ENCODE results near the gene CFAP206. TPM values are rescaled to one million over a fixed set of nuclear protein-coding genes. Genes with fewer than 3 reads are reported as not detected.

Gene CFAP206
- total and polyA plus RNA-seq, 10 of the 15 experiments (the other 5 are each of a cell fraction or from before 2014, with no cell fraction given): 0.04 to 0.24 (median 0.09) TPM; not detected in 6

GRCh38 chr6:87472525-87473418 lies 65.0 kb downstream of the CFAP206 start, which contains the start of gene SLC35A1 (continued):
- TF ChIP-seq, protein P1, sequence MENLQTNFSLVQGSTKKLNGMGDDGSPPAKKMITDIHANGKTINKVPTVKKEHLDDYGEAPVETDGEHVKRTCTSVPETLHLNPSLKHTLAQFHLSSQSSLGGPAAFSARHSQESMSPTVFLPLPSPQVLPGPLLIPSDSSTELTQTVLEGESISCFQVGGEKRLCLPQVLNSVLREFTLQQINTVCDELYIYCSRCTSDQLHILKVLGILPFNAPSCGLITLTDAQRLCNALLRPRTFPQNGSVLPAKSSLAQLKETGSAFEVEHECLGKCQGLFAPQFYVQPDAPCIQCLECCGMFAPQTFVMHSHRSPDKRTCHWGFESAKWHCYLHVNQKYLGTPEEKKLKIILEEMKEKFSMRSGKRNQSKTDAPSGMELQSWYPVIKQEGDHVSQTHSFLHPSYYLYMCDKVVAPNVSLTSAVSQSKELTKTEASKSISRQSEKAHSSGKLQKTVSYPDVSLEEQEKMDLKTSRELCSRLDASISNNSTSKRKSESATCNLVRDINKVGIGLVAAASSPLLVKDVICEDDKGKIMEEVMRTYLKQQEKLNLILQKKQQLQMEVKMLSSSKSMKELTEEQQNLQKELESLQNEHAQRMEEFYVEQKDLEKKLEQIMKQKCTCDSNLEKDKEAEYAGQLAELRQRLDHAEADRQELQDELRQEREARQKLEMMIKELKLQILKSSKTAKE (IDR thresholded peaks at IDR 0.05; ENCODE audit: low read depth, poor library complexity, severe bottlenecking): peak; percentile 20
- TF ChIP-seq MYC (IDR thresholded peaks at IDR 0.05; ENCODE audit: insufficient read depth, insufficient read length, insufficient replicate concordance, low read length, severe bottlenecking): no peak
- TF ChIP-seq POLR2AphosphoS2 (IDR thresholded peaks at IDR 0.05; ENCODE audit: low read depth, low read length): 0 out of 2 replicates have a peak, but pooled peaks have one; percentile 39
- peak in 1 of 2 experiments; percentile 34; a peak in 1 of 4 replicates for TF ChIP-seq BHLHE40 (IDR thresholded peaks at IDR 0.05; ENCODE audit: borderline replicate concordance in 1 of 2, low read depth in 2 of 2, low read length in 1 of 2)
- TF ChIP-seq, protein P2, sequence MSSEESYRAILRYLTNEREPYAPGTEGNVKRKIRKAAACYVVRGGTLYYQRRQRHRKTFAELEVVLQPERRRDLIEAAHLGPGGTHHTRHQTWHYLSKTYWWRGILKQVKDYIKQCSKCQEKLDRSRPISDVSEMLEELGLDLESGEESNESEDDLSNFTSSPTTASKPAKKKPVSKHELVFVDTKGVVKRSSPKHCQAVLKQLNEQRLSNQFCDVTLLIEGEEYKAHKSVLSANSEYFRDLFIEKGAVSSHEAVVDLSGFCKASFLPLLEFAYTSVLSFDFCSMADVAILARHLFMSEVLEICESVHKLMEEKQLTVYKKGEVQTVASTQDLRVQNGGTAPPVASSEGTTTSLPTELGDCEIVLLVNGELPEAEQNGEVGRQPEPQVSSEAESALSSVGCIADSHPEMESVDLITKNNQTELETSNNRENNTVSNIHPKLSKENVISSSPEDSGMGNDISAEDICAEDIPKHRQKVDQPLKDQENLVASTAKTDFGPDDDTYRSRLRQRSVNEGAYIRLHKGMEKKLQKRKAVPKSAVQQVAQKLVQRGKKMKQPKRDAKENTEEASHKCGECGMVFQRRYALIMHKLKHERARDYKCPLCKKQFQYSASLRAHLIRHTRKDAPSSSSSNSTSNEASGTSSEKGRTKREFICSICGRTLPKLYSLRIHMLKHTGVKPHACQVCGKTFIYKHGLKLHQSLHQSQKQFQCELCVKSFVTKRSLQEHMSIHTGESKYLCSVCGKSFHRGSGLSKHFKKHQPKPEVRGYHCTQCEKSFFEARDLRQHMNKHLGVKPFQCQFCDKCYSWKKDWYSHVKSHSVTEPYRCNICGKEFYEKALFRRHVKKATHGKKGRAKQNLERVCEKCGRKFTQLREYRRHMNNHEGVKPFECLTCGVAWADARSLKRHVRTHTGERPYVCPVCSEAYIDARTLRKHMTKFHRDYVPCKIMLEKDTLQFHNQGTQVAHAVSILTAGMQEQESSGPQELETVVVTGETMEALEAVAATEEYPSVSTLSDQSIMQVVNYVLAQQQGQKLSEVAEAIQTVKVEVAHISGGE (CRISPR knock-in tag; IDR thresholded peaks at IDR 0.05): no peak
- no peak for TF ChIP-seq POU2F2 (IDR thresholded peaks at IDR 0.05; ENCODE audit: borderline replicate concordance, low read depth, low read length)
- TF ChIP-seq EED (IDR thresholded peaks at IDR 0.05; ENCODE audit: low read depth): peak; percentile 29; the same call in 1 of the 2 replicates
- no peak; the same call in 1 of the 2 replicates for TF ChIP-seq MTA3 (IDR thresholded peaks at IDR 0.05; ENCODE audit: borderline replicate concordance, low read length)
- TF ChIP-seq NRF1 (conservative IDR thresholded peaks at IDR 0.05; ENCODE audit: low read depth, low read length): 0 out of 2 replicates have a peak, but pooled peaks have one; percentile 21
- TF ChIP-seq KAT2A (conservative IDR thresholded peaks at IDR 0.05; ENCODE audit: control insufficient read depth, low read depth, low read length): no peak
- TF ChIP-seq PKNOX1 (IDR thresholded peaks at IDR 0.05): peak; percentile 89
- peak; percentile 71; the same call in 1 of the 2 replicates for TF ChIP-seq BACH1 (IDR thresholded peaks at IDR 0.05; ENCODE audit: borderline replicate concordance)
- TF ChIP-seq NFXL1 (IDR thresholded peaks at IDR 0.05; ENCODE audit: borderline replicate concordance): no peak
- TF ChIP-seq SUZ12 (IDR thresholded peaks at IDR 0.05; ENCODE audit: unreplicated experiment): no peak
- no peak for TF ChIP-seq ZNF217 (IDR thresholded peaks at IDR 0.05)
- TF ChIP-seq, protein P3, sequence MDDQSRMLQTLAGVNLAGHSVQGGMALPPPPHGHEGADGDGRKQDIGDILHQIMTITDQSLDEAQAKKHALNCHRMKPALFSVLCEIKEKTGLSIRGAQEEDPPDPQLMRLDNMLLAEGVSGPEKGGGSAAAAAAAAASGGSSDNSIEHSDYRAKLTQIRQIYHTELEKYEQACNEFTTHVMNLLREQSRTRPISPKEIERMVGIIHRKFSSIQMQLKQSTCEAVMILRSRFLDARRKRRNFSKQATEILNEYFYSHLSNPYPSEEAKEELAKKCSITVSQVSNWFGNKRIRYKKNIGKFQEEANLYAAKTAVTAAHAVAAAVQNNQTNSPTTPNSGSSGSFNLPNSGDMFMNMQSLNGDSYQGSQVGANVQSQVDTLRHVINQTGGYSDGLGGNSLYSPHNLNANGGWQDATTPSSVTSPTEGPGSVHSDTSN (IDR thresholded peaks at IDR 0.05; ENCODE audit: insufficient replicate concordance, low read depth, low read length): no peak
- peak; percentile 97 for TF ChIP-seq IKZF1 (conservative IDR thresholded peaks at IDR 0.05)
- TF ChIP-seq CHD2 (IDR thresholded peaks at IDR 0.05; ENCODE audit: borderline replicate concordance, low read depth, low read length): 0 out of 2 replicates have a peak, but pooled peaks have one; percentile 27
